Neural progenitor cell (in vitro differentiated cells): ENCODE results near the gene PHKA2. TPM values are rescaled to one million over a fixed set of nuclear protein-coding genes. Genes with fewer than 3 reads are reported as not detected.
A peak's percentile ranks its signal among the peaks of the same experiment; 100 is the strongest.

ENCODE experiments used
- DNase-seq: peaks from one replicate; pipeline ENCODE4 v3.0.0-alpha.2; 2016; ENCODE audit warnings: low spot score
- H2AFZ ChIP-seq: fragments of 200-600 bp; sonication (generic); replicated peaks from 2 replicates; pipeline ENCODE4 v1.6.1; 2016; ENCODE audit warnings: antibody characterized with exemption
- H3F3A ChIP-seq: fragments of 200-600 bp; sonication (generic); 2 replicates; pipeline ENCODE4 v1.6.1; 2016; ENCODE audit warnings: antibody characterized with exemption, low read depth
- H3K27ac ChIP-seq: fragments of 200-600 bp; sonication (generic); 2 replicates; pipeline ENCODE4 v1.5.1; 2016; ENCODE audit warnings: mild to moderate bottlenecking
- H3K27me3 ChIP-seq: fragments of 200-600 bp; sonication (generic); 2 replicates; pipeline ENCODE4 v1.6.1; 2016; ENCODE audit warnings: mild to moderate bottlenecking, moderate library complexity
- H3K36me3 ChIP-seq: fragments of 200-600 bp; sonication (generic); 2 replicates; pipeline ENCODE4 v1.5.1; 2016
- H3K4me1 ChIP-seq: fragments of 200-600 bp; sonication (generic); 2 replicates; pipeline ENCODE4 v1.6.1; 2016; ENCODE audit warnings: mixed run types
- H3K4me2 ChIP-seq: fragments of 200-600 bp; sonication (generic); 2 replicates; pipeline ENCODE4 v1.6.1; 2016
- H3K4me3 ChIP-seq: fragments of 200-600 bp; sonication (generic); 2 replicates; pipeline ENCODE4 v1.5.1; 2016
- H3K79me2 ChIP-seq: fragments of 200-600 bp; sonication (generic); 2 replicates; pipeline ENCODE4 v1.6.1; 2016; ENCODE audit warnings: low read depth
- H3K9ac ChIP-seq: fragments of 200-600 bp; sonication (generic); 2 replicates; pipeline ENCODE4 v1.6.1; 2016
- H3K9me3 ChIP-seq: fragments of 200-600 bp; sonication (generic); 2 replicates; pipeline ENCODE4 v1.5.1; 2016; ENCODE audit warnings: low read depth
- H4K20me1 ChIP-seq: fragments of 200-600 bp; sonication (generic); 2 replicates; pipeline ENCODE4 v1.6.1; 2016; ENCODE audit warnings: low read depth
- H3K27ac Mint-ChIP-seq: 3 replicates; pipeline ENCODE4 v1.8.0; 2021; ENCODE audit warnings: mixed read lengths
- H3K27me3 Mint-ChIP-seq: 2 replicates; pipeline ENCODE4 v1.8.0; 2022; ENCODE audit warnings: low read depth, mild to moderate bottlenecking, inconsistent platforms, moderate library complexity, mixed read lengths; ENCODE audit not compliant: insufficient read depth
- H3K36me3 Mint-ChIP-seq: 3 replicates; pipeline ENCODE4 v1.8.0; 2021; ENCODE audit warnings: mixed read lengths
- H3K4me1 Mint-ChIP-seq: 3 replicates; pipeline ENCODE4 v1.8.0; 2021; ENCODE audit warnings: mixed read lengths
- H3K4me3 Mint-ChIP-seq: 3 replicates; pipeline ENCODE4 v1.8.0; 2021; ENCODE audit warnings: mild to moderate bottlenecking, moderate library complexity, mixed read lengths
- H3K9me3 Mint-ChIP-seq: 3 replicates; pipeline ENCODE4 v1.8.0; 2020; ENCODE audit warnings: mixed read lengths
- CTCF ChIP-seq: fragments of 200-600 bp; sonication (generic); IDR thresholded peaks from 2 replicates; pipeline ENCODE4 v1.5.1; 2017; ENCODE audit warnings: antibody characterized with exemption, mild to moderate bottlenecking
- EZH2 ChIP-seq: fragments of 200-600 bp; sonication (generic); IDR thresholded peaks from 2 replicates; pipeline ENCODE4 v1.6.1; 2017; ENCODE audit warnings: antibody characterized with exemption, mild to moderate bottlenecking, moderate library complexity
- EZH2phosphoT487 ChIP-seq: fragments of 200-600 bp; sonication (generic); IDR thresholded peaks from 2 replicates; pipeline ENCODE4 v1.6.1; 2017; ENCODE audit warnings: antibody characterized with exemption
- total RNA-seq: library from RNA; depleted of rRNA; stranded (reverse); fragments of >200 nt; gene quantifications from 2 replicates; pipeline ENCODE4 v1.2.3, GENCODE V29; 2015; ENCODE audit warnings: low replicate concordance

Gene PHKA2
- total RNA-seq, 1 donor from 2014 or later: 18.2 TPM

GRCh38 chrX:18887177-18887824 lies 96.6 kb downstream of the PHKA2 start:
- Histone ChIP-seq H3K9me3 (no peaks in the 10 kb centered on the region), H3K79me2 (no peaks in the 10 kb centered on the region), H3F3A (no peaks in the 10 kb centered on the region), H3K27ac (no peak overlapping the region), H3K9ac (no peak overlapping the region), H3K4me2 (peak overlapping the region; percentile 58), H3K27me3 (peaks cover 17% of the 10 kb centered on the region), H3K4me3 (no peak overlapping the region), H3K36me3 (no peaks in the 10 kb centered on the region), H4K20me1 (no peaks in the 10 kb centered on the region), H2AFZ (no peak overlapping the region), H3K4me1 (no peaks in the 10 kb centered on the region)
- no peak for DNase-seq
- peaks cover 15% of the 10 kb centered on the region for H3K27me3 Mint-ChIP-seq
- peaks cover 12% of the 10 kb centered on the region for H3K4me1 Mint-ChIP-seq
- TF ChIP-seq CTCF (no peak), EZH2 (no peak), EZH2phosphoT487 (no peak)
- H3K27ac Mint-ChIP-seq: no peak overlapping the region
- H3K4me3 Mint-ChIP-seq: peak overlapping the region; percentile 31
- H3K36me3 Mint-ChIP-seq: no peaks in the 10 kb centered on the region
- peaks cover 13% of the 10 kb centered on the region for H3K9me3 Mint-ChIP-seq

- no peaks in the 10 kb centered on the region for H3K36me3 Mint-ChIP-seq
- peaks cover 12% of the 10 kb centered on the region for H3K4me1 Mint-ChIP-seq
- Histone ChIP-seq H3F3A (no peaks in the 10 kb centered on the region), H3K4me2 (peak overlapping the region; percentile 58), H2AFZ (no peak overlapping the region), H3K79me2 (no peaks in the 10 kb centered on the region), H3K27ac (no peak overlapping the region), H3K9me3 (no peaks in the 10 kb centered on the region), H3K27me3 (peaks cover 17% of the 10 kb centered on the region), H3K4me1 (no peaks in the 10 kb centered on the region), H4K20me1 (no peaks in the 10 kb centered on the region), H3K36me3 (no peaks in the 10 kb centered on the region), H3K4me3 (peak overlapping the region; percentile 29), H3K9ac (no peak overlapping the region)
- TF ChIP-seq EZH2phosphoT487: no peak
- TF ChIP-seq CTCF: peak; percentile 49
- no peak for TF ChIP-seq EZH2
- H3K27ac Mint-ChIP-seq: peak overlapping the region; percentile 3
- DNase-seq: peak; percentile 69
- H3K4me3 Mint-ChIP-seq: peak overlapping the region; percentile 31
- H3K9me3 Mint-ChIP-seq: peaks cover 15% of the 10 kb centered on the region
- peaks cover 15% of the 10 kb centered on the region for H3K27me3 Mint-ChIP-seq
Measured at GRCh38 chrX:18886344-18887161, 97.4 kb downstream of the PHKA2 start.

GRCh38 chrX:18886005-18886343 lies 97.9 kb downstream of the PHKA2 start:
- Histone ChIP-seq H3K9ac (no peak overlapping the region), H3K9me3 (no peaks in the 10 kb centered on the region), H3K27me3 (peaks cover 17% of the 10 kb centered on the region), H3K4me2 (peak overlapping the region; percentile 58), H3K27ac (no peak overlapping the region), H3K4me3 (peak overlapping the region; percentile 29), H3K4me1 (no peaks in the 10 kb centered on the region), H3F3A (no peaks in the 10 kb centered on the region), H3K36me3 (no peaks in the 10 kb centered on the region), H2AFZ (no peak overlapping the region), H4K20me1 (no peaks in the 10 kb centered on the region), H3K79me2 (no peaks in the 10 kb centered on the region)
- Mint-ChIP-seq H3K36me3 (no peaks in the 10 kb centered on the region), H3K27ac (no peak overlapping the region), H3K4me1 (peaks cover 12% of the 10 kb centered on the region), H3K4me3 (no peak overlapping the region), H3K27me3 (peaks cover 15% of the 10 kb centered on the region), H3K9me3 (peaks cover 15% of the 10 kb centered on the region)
- TF ChIP-seq EZH2phosphoT487 (no peak), EZH2 (no peak)
- no peak for DNase-seq
